Epidermal melanocyte (primary cell): ENCODE measurements around the gene ARHGAP28.

ENCODE experiments used
- DNase-seq: peaks from one replicate; pipeline ENCODE4 v3.0.0; 2011; ENCODE audit warnings: low spot score; ENCODE audit not compliant: insufficient read length

ARHGAP28 gene

GRCh38 chr18:6732952-6733351 lies 3.4 kb downstream of the ARHGAP28 start:
- DNase-seq = no peak

GRCh38 chr18:6733758-6734157 lies 4.2 kb downstream of the ARHGAP28 start:
- no peak for DNase-seq

- no peak for DNase-seq
Observed at GRCh38 chr18:6734726-6735430, 5.4 kb downstream of the ARHGAP28 start.

GRCh38 chr18:6737833-6738232 lies 8.3 kb downstream of the ARHGAP28 start:
- no peak for DNase-seq

GRCh38 chr18:6738622-6739021 lies 9.1 kb downstream of the ARHGAP28 start:
- DNase-seq = no peak

- DNase-seq = peak; percentile 48
Observed at GRCh38 chr18:6741232-6741663, 11.7 kb downstream of the ARHGAP28 start.

- DNase-seq = no peak
Observed at GRCh38 chr18:6741786-6742185, 12.3 kb downstream of the ARHGAP28 start.

GRCh38 chr18:6743999-6744398 lies 14.5 kb downstream of the ARHGAP28 start:
- DNase-seq = no peak

- DNase-seq = no peak
Observed at GRCh38 chr18:6744816-6745455, 15.4 kb downstream of the ARHGAP28 start.

- DNase-seq = no peak
Observed at GRCh38 chr18:6745504-6746031, 16.1 kb downstream of the ARHGAP28 start.

GRCh38 chr18:6746386-6746960 lies 17.0 kb downstream of the ARHGAP28 start:
- DNase-seq = no peak

GRCh38 chr18:6747646-6748045 lies 18.1 kb downstream of the ARHGAP28 start:
- DNase-seq = no peak

- DNase-seq = no peak
Observed at GRCh38 chr18:6748241-6748640, 18.7 kb downstream of the ARHGAP28 start.

- no peak for DNase-seq
Observed at GRCh38 chr18:6750411-6750810, 20.9 kb downstream of the ARHGAP28 start.

- no peak for DNase-seq
Observed at GRCh38 chr18:6751222-6751621, 21.7 kb downstream of the ARHGAP28 start.

GRCh38 chr18:6752202-6752860 lies 22.8 kb downstream of the ARHGAP28 start:
- DNase-seq = no peak

GRCh38 chr18:6755107-6755506 lies 25.6 kb downstream of the ARHGAP28 start:
- DNase-seq = no peak

GRCh38 chr18:6757931-6758330 lies 28.4 kb downstream of the ARHGAP28 start:
- DNase-seq = no peak

GRCh38 chr18:6759579-6759978 lies 30.1 kb downstream of the ARHGAP28 start:
- no peak for DNase-seq

- no peak for DNase-seq
Observed at GRCh38 chr18:6763524-6763923, 34.0 kb downstream of the ARHGAP28 start.

GRCh38 chr18:6764382-6764781 lies 34.9 kb downstream of the ARHGAP28 start:
- DNase-seq = no peak

- no peak for DNase-seq
Observed at GRCh38 chr18:6773777-6774176, 44.3 kb downstream of the ARHGAP28 start.
